A549 (cell line): ENCODE measurements around the gene KIF12.

Experiments
- CEBPB ChIP-seq, 2 experiments: fragments of >200 bp in 1 of 2; sonication (Bioruptor Twin) in 1 of 2; formaldehyde crosslinking in 1 of 2; IDR thresholded peaks; 2 replicates each; pipeline ENCODE4 v1.6.1; 2012 to 2016
- CTCF ChIP-seq: fragments of >200 bp; sonication (Bioruptor Twin); formaldehyde crosslinking; IDR thresholded peaks from 3 replicates; pipeline ENCODE4 v1.5.1; 2016
- HDAC2 ChIP-seq: fragments of 200-600 bp; sonication (generic); IDR thresholded peaks from 2 replicates; pipeline ENCODE4 v1.6.1; 2016
- JUN ChIP-seq, 2 experiments: fragments of >200 bp; sonication (Bioruptor Twin); formaldehyde crosslinking; IDR thresholded peaks; 2 replicates in 1 of 2; 3 replicates in 1 of 2; pipeline ENCODE4 v1.6.1; 2016 to 2017
- NFE2L2 ChIP-seq: fragments of 150-350 bp; conservative IDR thresholded peaks from 2 replicates; pipeline ENCODE4 v1.6.1; 2014; ENCODE audit warnings: low read length
- PBX3 ChIP-seq: IDR thresholded peaks from 2 replicates; pipeline ENCODE4 v1.6.1; 2012
- PHF8 ChIP-seq: fragments of 200-600 bp; sonication (generic); IDR thresholded peaks from 2 replicates; pipeline ENCODE4 v1.6.1; 2016; ENCODE audit warnings: low read depth, mild to moderate bottlenecking, antibody characterized with exemption, moderate library complexity, borderline replicate concordance
- POLR2A ChIP-seq: IDR thresholded peaks from 2 replicates; pipeline ENCODE4 v1.6.1; 2012; ENCODE audit warnings: mild to moderate bottlenecking, low read length
- RAD21 ChIP-seq, 2 experiments: fragments of >200 bp in 1 of 2; sonication (Bioruptor Twin) in 1 of 2; formaldehyde crosslinking in 1 of 2; IDR thresholded peaks in 1 of 2; conservative IDR thresholded peaks in 1 of 2; 2 replicates in 1 of 2; 3 replicates in 1 of 2; pipeline ENCODE4 v1.6.1; 2012 to 2018; ENCODE audit warnings: inconsistent platforms in 1 of 2
- REST ChIP-seq: fragments of 200-600 bp; sonication (generic); IDR thresholded peaks from 2 replicates; pipeline ENCODE4 v1.6.1; 2016; ENCODE audit warnings: antibody characterized with exemption, mild to moderate bottlenecking, moderate library complexity
- SMC3 ChIP-seq: fragments of >200 bp; sonication (Bioruptor Twin); formaldehyde crosslinking; IDR thresholded peaks from 3 replicates; pipeline ENCODE4 v1.6.1; 2018; ENCODE audit warnings: inconsistent platforms

GRCh38 chr9:114096866-114097612 is 2.1 kb downstream of the KIF12 start:
- no peak for TF ChIP-seq PBX3
- TF ChIP-seq CTCF = no peak
- no peak for TF ChIP-seq CEBPB (IDR thresholded peaks at IDR 0.05)
- no peak for TF ChIP-seq PHF8
- no peak for TF ChIP-seq NFE2L2
- no peak for TF ChIP-seq JUN (IDR thresholded peaks at IDR 0.05)
- no peak for TF ChIP-seq HDAC2
- TF ChIP-seq REST = no peak
- no peak for TF ChIP-seq SMC3
- no peak for TF ChIP-seq RAD21 (conservative IDR thresholded peaks at IDR 0.05 in 1 of 2, IDR thresholded peaks at IDR 0.05 in 1 of 2)
- no peak for TF ChIP-seq POLR2A
